K562 (cell line): ENCODE results near the gene GBA2. TPM values are rescaled to one million over a fixed set of nuclear protein-coding genes. Genes with fewer than 3 reads are reported as not detected.

Experiments used
- MTA3 ChIP-seq: fragments of 450-650 bp; formaldehyde crosslinking; IDR thresholded peaks from 2 replicates; pipeline ENCODE4 v1.6.1; 2017; ENCODE audit warnings: mild to moderate bottlenecking, borderline replicate concordance
- MTF1 ChIP-seq: fragments of 250-450 bp; sonication (Bioruptor Pico); IDR thresholded peaks from 2 replicates; pipeline ENCODE4 v1.9.0; 2021; ENCODE audit warnings: moderate library complexity, mild to moderate bottlenecking, inconsistent platforms, borderline replicate concordance
- RFX5 ChIP-seq: IDR thresholded peaks from 2 replicates; pipeline ENCODE4 v1.6.1; 2011; ENCODE audit warnings: low read depth, mild to moderate bottlenecking, improper control_type of control experiment, low read length
- TCF7L2 ChIP-seq: fragments of 150-350 bp; IDR thresholded peaks from 2 replicates; pipeline ENCODE4 v1.6.1; 2016; ENCODE audit warnings: low read depth, mild to moderate bottlenecking, low read length, moderate library complexity
- ZNF347 ChIP-seq: fragments of 450-650 bp; formaldehyde crosslinking; IDR thresholded peaks from 2 replicates; pipeline ENCODE4 v1.4.0; 2020; ENCODE audit warnings: low read depth, mild to moderate bottlenecking, moderate library complexity
- ZNF766 ChIP-seq: fragments of 200-800 bp; sonication (Bioruptor generic); conservative IDR thresholded peaks from 2 replicates; pipeline ENCODE4 v1.6.1; 2016; ENCODE audit warnings: missing genetic modification characterization, missing compliant biosample characterization
- polyA plus RNA-seq, 8 experiments: library from polyadenylated mRNA; depleted of rRNA in 4 of 8; stranded (reverse) in 5 of 8; unstranded in 3 of 8; fragments of >200 nt; fragmentation: Nextera tagmentation in 2 of 8; fragmentation: Illumina TruSeq in 1 of 8; extraction: Ambion mirVana in 2 of 8; extraction: Trizol in 1 of 8; gene quantifications; 2 replicates each; pipeline versions ENCODE4 v1.2.1 to v1.2.3, GENCODE V29; 2011 to 2014; ENCODE audit warnings: inconsistent platforms in 1 of 8, missing spikeins in 1 of 8
- total RNA-seq, 7 experiments: library from RNA; depleted of rRNA in 6 of 7; stranded (reverse); fragments of >200 nt in 6 of 7; fragmentation: Illumina TruSeq in 2 of 7; extraction: Trizol in 2 of 7; gene quantifications; 2 replicates each; pipeline versions ENCODE4 v1.2.1 to v1.2.3, GENCODE V29; 2011 to 2021; ENCODE audit warnings: low replicate concordance in 1 of 7
- TF ChIP-seq, protein P1 (sequence below): fragments of 450-650 bp; IDR thresholded peaks from 2 replicates; pipeline ENCODE4 v1.6.1; 2016; ENCODE audit warnings: low read depth

The GBA2 gene
- total and polyA plus RNA-seq, 9 of the 15 experiments (the other 6 are each of a cell fraction or from before 2014, with no cell fraction given), result 14.1 to 60.4 (median 32.1) TPM

DNA sequence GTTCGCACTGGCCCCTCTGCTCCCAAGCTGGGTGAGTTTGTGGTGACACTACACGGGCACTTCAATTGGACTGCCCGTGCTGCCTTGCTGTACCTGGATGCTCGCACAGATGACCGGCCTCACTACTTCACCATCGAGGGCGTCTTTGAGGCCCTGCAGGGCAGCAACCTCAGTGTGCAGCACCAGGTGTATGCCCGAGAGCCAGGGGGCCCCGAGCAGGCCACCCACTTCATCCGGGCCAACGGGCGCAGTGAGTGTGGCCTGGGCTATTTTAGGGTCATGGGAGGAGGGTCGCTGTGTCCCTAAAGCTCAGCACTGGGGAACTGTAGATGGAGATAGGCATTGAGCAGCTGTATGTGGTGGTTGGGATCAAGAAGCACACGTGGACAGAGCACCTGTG, 43.8 kb upstream of the GBA2 start (continued):
- TF ChIP-seq, protein P1, sequence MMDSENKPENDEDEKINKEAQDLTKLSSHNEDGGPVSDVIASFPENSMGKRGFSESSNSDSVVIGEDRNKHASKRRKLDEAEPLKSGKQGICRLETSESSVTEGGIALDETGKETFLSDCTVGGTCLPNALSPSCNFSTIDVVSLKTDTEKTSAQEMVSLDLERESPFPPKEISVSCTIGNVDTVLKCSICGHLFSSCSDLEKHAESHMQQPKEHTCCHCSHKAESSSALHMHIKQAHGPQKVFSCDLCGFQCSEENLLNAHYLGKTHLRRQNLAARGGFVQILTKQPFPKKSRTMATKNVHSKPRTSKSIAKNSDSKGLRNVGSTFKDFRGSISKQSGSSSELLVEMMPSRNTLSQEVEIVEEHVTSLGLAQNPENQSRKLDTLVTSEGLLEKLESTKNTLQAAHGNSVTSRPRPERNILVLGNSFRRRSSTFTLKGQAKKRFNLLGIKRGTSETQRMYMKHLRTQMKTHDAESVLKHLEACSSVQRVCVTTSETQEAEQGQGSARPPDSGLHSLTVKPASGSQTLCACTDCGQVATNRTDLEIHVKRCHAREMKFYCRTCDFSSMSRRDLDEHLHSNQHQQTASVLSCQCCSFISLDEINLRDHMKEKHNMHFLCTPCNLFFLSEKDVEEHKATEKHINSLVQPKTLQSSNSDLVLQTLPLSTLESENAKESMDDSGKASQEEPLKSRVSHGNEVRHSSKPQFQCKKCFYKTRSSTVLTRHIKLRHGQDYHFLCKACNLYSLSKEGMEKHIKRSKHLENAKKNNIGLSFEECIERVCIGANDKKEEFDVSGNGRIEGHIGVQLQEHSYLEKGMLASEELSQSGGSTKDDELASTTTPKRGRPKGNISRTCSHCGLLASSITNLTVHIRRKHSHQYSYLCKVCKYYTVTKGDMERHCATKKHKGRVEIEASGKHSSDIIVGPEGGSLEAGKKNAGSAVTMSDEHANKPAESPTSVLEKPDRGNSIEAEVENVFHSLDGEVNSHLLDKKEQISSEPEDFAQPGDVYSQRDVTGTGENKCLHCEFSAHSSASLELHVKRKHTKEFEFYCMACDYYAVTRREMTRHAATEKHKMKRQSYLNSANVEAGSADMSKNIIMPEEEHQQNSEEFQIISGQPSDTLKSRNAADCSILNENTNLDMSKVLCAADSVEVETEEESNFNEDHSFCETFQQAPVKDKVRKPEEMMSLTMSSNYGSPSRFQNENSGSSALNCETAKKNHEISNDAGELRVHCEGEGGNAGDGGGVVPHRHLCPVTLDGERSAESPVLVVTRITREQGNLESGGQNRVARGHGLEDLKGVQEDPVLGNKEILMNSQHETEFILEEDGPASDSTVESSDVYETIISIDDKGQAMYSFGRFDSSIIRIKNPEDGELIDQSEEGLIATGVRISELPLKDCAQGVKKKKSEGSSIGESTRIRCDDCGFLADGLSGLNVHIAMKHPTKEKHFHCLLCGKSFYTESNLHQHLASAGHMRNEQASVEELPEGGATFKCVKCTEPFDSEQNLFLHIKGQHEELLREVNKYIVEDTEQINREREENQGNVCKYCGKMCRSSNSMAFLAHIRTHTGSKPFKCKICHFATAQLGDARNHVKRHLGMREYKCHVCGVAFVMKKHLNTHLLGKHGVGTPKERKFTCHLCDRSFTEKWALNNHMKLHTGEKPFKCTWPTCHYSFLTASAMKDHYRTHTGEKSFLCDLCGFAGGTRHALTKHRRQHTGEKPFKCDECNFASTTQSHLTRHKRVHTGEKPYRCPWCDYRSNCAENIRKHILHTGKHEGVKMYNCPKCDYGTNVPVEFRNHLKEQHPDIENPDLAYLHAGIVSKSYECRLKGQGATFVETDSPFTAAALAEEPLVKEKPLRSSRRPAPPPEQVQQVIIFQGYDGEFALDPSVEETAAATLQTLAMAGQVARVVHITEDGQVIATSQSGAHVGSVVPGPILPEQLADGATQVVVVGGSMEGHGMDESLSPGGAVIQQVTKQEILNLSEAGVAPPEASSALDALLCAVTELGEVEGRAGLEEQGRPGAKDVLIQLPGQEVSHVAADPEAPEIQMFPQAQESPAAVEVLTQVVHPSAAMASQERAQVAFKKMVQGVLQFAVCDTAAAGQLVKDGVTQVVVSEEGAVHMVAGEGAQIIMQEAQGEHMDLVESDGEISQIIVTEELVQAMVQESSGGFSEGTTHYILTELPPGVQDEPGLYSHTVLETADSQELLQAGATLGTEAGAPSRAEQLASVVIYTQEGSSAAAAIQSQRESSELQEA, result no peak
- TF ChIP-seq TCF7L2 (no peak), RFX5 (no peak), MTA3 (no peak), MTF1 (no peak), ZNF766 (CRISPR knock-in tag) (no peak), ZNF347 (CRISPR knock-in tag) (no peak)
- TF ChIP-seq, all 486 proteins: peak for 0
